HG03571 (cell line): ENCODE measurements around the gene H1-8.
"Not testable (repeated sequence)": the region's sequence is repeated elsewhere in the genome, so short reads cannot be mapped to it uniquely, and the experiment has no call there.

Source experiments
- ATAC-seq: cut with Tn5 transposase; IDR thresholded peaks from one replicate; pipeline ENCODE4 v1.9.1; 2021; ENCODE audit not compliant: unreplicated experiment

H1-8 gene

DNA sequence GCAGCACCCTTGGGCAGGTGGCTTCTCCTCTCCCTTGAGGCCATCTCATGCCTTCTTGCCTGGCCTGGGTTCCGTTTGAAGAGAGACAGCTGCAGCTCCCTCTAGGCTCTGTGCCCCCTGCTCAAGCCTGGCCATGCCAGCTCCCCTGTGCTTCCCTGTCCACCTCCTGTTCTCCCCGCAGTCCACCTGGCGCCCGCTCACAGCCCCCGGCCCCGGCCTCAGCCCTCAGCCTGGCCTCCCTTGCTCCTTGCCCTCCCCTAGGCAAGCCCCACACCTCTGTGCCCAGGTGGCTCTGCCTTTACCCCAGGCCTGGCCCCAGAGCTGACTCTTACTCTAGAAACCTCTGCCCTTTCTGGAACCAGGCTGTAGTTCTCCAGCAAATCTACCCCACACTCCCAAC is 28.4 kb upstream of the H1-8 start:
- no peak for ATAC-seq

- not testable (repeated sequence) for ATAC-seq
These were observed 27.7 kb upstream of the H1-8 start for GRCh38 chr3:129515108-129515820.

GRCh38 chr3:129515821-129516432 is 27.0 kb upstream of the H1-8 start:
- not testable (repeated sequence) for ATAC-seq

- no peak for ATAC-seq
These were observed 25.5 kb upstream of the H1-8 start for GRCh38 chr3:129517516-129517915.

- no peak for ATAC-seq
These were observed 24.9 kb upstream of the H1-8 start for GRCh38 chr3:129518038-129518561.

- ATAC-seq: no peak
These were observed 24.4 kb upstream of the H1-8 start for GRCh38 chr3:129518581-129518980.

- no peak for ATAC-seq
These were observed 23.5 kb upstream of the H1-8 start for GRCh38 chr3:129519449-129519848.

GRCh38 chr3:129519896-129520715 is 22.9 kb upstream of the H1-8 start:
- no peak for ATAC-seq

DNA sequence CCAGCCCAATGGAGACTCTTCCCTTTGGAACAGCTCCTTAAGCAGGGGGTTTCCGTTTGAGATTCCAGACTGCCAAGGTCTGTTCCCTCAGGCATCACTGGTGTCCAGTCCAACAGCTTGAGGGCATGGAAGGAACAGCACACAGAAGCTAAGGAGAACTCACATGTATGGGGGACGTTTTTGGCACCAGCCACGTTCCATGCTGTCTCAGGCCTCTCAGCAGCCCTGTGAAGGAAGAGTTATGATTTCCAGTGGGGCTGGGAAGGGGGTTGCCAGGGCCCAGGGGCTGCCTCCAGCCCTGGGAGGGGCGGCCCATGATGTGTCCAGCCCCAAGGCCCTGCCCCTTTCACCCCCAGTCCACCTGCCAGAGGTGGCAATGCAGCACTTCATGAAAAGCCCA is 22.0 kb upstream of the H1-8 start:
- ATAC-seq: no peak

DNA sequence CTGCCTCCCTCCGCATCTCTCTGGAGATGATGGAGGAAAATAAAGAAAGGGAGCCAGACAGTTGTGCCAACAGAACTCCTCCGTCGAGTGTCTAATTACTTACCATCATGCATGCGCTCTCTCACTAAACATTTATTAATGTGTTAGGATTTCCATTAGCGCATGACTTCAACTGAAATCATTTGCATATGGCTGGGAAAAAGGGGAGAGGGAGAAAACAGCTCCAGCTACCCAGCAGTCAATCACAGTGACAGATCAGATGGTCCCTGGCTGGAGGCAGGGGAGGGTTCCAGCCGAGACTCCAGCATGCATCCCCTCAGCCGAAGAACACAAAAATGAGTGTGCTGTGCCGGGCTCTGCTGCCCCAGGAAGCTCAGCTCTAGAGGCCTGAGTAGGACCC is 21.4 kb upstream of the H1-8 start:
- ATAC-seq: no peak

GRCh38 chr3:129522953-129523352 is 20.0 kb upstream of the H1-8 start:
- no peak for ATAC-seq

- no peak for ATAC-seq
These were observed 18.9 kb upstream of the H1-8 start for GRCh38 chr3:129524081-129524480.

GRCh38 chr3:129525341-129525968 is 17.5 kb upstream of the H1-8 start:
- no peak for ATAC-seq

GRCh38 chr3:129526121-129526900 is 16.7 kb upstream of the H1-8 start:
- peak; percentile 92 for ATAC-seq

GRCh38 chr3:129527262-129527661 is 15.7 kb upstream of the H1-8 start:
- no peak for ATAC-seq

GRCh38 chr3:129528589-129529100 is 14.3 kb upstream of the H1-8 start, which contains the start of gene RHO:
Gene RHO, plus strand, starts transcription at chr3:129528639. Its CDS starts 95 bp downstream, at chr3:129528734.
- ATAC-seq: no peak

DNA sequence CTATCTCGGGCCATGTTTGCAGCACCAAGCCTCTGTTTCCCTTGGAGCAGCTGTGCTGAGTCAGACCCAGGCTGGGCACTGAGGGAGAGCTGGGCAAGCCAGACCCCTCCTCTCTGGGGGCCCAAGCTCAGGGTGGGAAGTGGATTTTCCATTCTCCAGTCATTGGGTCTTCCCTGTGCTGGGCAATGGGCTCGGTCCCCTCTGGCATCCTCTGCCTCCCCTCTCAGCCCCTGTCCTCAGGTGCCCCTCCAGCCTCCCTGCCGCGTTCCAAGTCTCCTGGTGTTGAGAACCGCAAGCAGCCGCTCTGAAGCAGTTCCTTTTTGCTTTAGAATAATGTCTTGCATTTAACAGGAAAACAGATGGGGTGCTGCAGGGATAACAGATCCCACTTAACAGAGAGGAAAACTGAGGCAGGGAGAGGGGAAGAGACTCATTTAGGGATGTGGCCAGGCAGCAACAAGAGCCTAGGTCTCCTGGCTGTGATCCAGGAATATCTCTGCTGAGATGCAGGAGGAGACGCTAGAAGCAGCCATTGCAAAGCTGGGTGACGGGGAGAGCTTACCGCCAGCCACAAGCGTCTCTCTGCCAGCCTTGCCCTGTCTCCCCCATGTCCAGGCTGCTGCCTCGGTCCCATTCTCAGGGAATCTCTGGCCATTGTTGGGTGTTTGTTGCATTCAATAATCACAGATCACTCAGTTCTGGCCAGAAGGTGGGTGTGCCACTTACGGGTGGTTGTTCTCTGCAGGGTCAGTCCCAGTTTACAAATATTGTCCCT is 13.4 kb upstream of the H1-8 start:
- no peak for ATAC-seq

- no peak for ATAC-seq
These were observed 12.7 kb upstream of the H1-8 start for GRCh38 chr3:129530251-129530791.

DNA sequence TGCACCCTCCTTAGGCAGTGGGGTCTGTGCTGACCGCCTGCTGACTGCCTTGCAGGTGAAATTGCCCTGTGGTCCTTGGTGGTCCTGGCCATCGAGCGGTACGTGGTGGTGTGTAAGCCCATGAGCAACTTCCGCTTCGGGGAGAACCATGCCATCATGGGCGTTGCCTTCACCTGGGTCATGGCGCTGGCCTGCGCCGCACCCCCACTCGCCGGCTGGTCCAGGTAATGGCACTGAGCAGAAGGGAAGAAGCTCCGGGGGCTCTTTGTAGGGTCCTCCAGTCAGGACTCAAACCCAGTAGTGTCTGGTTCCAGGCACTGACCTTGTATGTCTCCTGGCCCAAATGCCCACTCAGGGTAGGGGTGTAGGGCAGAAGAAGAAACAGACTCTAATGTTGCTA is 12.2 kb upstream of the H1-8 start:
- no peak for ATAC-seq
